Stimulated activated naive CD4-positive, alpha-beta T cell treated with Interleukin-2 at 50 U/mL for 16 hours (primary cell): ENCODE measurements around the gene SH3D21.

Experiments used
- DNase-seq: peaks from one replicate; lab custom pipeline; 2025; lab: John Stamatoyannopoulos, UW

The SH3D21 gene

DNA sequence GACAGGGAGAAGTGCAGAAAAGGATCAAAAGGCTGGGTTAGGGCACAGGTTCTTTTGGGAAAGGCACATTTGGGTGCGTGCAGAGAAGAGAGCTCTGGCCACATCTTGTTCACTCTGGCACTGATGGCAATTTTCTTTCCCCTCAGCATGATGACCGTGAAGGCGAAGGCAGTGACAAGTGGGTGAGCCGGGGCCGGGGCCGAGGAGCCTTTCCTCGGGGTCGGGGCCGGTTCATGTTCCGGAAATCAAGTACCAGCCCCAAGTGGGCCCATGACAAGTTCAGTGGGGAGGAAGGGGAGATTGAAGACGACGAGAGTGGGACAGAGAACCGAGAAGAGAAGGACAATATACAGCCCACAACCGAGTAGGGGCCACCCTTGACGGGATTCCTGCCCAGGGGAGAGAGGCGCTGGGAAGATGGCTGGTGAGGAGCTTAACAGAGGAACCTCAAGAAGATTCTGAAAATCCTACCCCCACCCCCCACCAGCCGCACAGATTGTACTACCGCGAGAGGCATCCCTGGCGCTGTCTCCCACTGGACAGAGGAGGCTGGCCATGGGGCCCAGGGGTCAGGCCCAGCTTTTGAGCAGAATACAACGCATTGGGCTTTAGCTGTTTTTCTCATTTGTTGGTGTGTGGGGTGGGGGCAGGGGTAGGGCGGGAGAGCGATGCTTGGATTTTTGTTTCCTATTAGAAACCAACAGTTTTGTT, 2.4 kb upstream of the SH3D21 start:
- DNase-seq, result no peak

DNA sequence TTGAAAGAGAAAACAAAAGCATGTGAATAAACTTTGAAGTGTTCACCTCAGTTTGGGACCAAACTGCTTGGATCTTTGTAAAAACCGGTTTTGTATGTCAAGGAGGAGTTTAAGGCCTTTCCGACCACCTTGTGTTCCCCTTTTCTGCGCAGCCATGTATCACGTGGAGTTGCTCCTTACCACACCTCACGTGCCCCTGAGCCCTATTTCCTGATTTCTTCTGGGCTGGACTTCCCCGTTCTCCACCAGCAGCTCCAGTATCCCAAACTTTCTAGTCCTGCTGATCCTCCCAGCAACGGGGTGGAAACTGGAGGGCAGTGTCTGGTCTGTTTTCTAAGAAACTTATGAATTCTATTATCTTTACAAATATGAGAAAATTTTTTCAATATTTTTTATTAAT, 1.6 kb upstream of the SH3D21 start:
- no peak for DNase-seq

DNA sequence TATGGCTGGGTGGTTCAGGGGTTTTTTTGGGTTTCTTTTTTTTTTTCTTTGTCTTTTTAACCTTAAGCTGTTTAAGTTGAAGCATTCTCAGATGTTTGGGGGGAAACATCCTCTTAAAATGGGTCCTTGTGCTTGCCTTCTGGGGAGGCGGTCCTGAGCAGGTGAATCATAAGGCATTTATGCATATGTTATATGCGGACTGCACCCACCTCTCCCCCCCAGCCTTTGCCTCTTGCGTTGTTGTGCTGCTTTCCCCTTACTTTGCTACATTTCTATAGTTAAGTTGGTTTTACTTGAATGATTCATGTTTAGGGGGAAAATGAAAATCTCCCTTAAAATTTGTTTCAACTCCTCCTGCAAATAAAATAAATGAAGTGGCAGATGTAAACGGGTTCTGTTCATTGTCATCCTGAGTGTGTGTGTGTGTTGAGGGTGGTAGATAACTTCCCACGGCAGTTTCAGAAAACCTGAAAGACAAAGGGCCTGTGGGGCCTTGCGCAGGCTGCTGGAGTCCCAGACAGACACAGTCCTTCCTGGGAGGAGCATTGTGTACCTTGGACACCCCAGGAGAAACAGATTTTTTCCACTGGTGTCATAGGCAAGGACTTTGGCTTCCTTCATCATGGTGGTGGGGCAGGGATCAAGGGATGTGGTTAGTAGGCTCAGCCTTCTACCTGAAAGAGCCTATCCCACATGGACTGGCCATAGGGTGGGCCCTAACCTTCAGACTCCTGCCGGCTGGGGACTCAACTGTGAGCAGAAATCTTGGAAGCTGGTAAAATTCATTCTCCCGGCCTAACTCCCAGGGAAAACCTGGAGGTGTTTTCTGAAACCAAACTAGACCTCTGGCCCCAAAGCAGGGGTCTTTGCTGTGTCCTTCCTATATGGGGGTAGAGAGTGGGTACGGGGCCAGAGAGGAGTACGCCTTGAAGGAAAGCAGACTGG, 926 bp upstream of the SH3D21 start:
- peak; percentile 51 for DNase-seq

DNA sequence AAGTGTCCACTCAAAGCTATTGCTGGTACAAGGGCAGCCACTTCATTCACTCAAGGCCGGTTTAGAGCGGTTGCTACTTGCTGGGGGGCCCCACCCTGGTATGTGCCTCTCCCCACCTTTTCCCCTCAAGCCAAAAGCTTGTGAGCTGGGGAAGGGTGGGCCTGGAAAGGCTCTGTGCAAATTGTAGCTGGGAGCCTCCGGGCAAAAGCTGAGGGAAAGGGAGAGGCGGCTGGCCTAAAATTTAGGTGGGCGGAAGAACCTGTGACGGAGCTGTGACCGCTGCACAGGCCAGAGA, 306 bp upstream of the SH3D21 start:
- no peak for DNase-seq

DNA sequence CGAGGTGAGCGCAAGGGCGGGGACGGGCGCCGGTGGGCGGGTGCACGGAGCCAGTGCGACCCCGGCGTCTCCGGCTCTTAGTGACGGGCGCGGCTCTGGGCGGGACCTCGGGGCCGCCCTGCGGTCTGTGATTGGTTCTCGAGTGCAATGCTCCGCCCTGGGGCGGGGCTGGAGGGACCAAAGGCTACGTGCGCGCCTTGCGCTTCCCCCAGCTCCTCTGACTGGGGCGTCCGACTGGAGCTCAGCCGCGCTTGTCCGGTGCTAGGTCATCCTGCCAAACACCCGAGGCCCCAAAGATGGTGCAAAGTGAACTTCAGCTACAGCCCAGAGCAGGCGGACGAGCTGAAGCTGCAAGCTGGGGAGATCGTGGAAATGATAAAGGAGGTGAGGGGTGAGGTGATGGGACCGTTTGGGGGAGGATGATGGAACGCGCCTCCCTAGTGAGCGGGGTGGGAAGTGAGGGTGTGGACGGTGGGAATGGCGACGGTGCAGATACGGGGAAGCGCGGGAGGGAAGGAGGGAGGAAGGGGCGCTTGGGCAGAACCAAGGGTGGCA, 811 bp downstream of the SH3D21 start:
- DNase-seq, result peak; percentile 87

DNA sequence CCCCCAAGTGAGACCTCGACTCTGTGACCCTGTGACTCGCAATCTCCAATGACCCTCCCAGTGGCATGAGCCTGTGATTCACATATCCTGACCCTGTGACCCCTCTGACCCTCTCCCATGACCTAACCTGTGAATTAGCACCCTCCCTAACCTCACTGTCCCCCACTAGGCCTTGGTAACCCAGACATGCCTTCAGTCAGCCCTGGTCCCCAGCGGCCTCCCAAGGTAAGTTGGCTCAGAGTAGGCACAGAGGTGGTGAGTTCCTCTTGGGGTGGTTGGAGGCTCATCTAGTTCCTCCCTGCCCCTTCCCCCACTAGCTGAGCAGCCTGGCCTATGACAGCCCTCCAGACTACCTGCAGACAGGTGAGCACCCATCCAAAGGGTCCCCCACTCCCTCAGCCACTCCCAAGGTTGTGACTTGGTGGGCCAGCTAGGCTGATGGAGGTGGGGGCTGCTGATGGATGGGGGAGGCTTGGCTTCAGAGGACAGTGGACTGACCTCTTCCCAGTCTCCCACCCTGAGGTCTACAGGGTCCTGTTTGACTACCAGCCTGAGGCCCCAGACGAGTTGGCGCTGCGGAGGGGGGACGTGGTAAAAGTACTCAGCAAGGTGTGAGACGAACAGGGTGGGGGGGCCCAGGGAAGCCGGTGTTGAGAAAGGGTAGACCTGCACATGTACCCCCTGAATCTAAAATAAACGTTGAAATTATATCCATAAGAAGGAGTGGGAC, 1.6 kb downstream of the SH3D21 start:
- DNase-seq, result no peak

DNA sequence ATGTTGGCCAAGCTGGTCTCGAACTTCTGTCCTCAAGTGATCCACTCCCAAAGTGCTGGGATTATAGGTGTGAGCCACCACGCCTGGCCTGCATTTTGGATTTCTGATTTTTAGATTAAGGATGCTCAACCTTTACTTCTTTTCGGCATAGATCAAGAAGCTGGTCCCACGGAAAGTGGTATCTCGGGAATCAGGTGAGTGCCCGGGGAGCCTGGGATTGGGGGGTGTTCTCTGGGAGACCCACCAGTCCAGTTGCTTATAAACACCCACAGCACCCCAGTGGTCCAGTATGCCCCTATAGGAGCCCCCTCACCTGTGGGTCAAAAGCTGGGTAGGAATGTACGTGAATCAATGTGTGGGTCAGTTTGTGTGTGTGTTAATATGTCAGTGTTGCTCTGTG, 3.2 kb downstream of the SH3D21 start:
- no peak for DNase-seq

DNA sequence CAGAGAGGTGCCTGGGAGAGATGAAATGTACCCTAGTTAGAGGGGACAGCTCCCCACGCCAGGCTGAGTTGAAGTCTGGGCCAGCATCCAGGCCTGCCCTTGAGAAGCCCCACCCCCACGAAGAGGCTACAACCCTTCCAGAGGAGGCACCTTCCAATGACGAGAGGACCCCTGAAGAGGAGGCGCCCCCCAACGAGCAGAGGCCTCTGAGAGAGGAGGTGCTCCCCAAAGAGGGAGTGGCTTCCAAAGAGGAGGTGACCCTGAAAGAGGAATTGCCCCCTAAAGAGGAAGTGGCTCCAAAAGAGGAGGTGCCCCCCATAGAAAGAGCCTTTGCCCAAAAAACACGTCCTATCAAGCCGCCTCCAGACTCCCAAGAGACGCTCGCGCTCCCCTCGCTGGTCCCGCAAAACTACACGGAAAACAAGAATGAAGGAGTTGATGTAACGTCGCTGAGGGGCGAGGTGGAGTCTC, 14.2 kb downstream of the SH3D21 start:
- no peak for DNase-seq

DNA sequence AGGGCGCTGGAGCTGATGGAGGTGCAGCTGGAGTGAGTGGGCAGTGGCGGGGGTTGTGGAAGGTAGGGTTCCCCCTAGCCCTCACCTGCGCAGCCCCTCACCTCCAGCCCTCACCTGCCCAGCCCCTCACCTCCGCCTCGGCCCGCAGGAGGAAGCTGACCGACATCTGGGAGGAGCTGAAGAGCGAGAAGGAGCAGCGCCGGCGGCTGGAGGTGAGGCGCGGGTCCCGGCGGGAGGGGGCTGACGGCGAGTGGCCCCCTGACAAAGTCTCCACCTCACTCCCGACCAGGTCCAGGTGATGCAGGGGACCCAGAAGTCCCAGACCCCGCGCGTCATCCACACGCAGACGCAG, 14.6 kb downstream of the SH3D21 start:
- no peak for DNase-seq

DNA sequence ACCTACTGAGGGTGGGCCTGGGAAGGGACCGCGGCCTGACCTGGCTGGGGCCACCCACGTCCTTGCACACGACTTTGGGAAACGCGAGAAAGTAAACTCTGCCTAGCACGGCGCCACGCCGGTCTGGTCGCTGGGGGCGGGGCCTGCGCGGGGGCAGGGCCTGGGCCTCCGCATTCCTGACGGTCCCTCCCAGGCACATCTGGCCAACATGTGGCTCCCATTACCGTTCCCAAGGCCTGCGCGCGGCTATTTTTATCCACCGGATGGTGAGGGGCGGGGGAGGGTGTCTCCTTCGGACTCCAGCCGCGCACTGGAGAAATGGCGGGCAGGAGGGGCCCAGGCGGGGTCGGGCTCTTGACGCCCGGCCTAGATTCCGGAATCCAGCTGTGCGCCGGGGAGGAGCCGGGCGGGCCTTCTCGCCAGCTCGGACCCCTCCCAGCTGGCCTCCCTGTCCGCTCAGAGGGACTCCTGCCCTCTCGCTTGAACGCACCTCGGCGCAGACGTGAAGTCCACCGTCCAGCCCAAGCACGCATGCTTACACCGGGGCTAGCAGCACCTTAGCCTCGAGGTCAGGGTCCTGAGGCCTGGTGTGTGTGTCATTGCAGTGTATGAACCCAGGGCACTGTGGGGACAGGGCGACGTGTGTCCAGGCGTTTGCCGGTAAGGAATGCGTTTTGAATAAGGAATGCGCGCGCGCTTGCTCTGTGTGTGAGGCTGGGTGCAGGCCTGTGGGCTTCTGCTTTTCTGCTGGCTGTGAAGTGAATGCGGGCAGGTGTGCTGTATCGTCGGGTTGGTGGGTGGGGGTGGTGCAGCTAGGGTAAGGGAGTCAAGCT, 15.2 kb downstream of the SH3D21 start:
- peak; percentile 18 for DNase-seq

DNA sequence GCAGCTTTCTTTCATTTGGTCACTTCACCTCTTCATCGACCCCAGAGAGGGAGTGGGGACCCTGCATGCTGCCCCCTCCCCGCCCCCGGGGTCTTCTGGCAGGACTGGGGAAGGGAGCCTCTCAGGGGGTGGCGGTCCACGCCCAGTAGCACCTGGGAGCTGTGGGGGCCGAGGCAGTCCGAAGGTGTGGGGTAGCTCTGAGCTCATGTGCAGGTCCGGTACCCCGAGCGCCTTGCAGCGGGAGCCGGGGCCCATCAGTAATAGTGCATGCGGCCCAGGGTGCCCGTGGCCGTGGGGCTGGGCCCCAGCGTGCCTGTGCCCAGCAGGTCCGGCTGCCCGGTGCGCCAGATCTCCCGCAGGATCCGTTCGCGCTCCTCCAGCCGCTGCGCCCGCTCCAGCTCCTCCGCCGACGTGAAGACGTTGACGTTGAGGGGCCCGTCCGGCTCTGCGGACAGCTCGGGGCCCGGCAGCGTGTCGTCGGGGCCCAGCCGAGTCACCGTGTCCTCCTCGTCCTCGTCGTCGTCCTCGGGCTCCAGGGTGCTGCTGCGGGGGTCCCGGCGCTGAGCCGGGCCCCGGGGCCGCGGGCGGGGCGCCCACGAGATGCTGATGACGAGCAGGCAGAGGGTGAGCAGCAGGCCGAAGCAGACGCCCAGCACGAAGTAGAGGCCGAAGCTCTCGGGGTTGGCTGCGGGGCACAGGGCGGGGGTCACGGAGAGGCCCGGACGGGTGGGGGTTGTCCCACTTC, 16.0 kb downstream of the SH3D21 start:
- no peak for DNase-seq

DNA sequence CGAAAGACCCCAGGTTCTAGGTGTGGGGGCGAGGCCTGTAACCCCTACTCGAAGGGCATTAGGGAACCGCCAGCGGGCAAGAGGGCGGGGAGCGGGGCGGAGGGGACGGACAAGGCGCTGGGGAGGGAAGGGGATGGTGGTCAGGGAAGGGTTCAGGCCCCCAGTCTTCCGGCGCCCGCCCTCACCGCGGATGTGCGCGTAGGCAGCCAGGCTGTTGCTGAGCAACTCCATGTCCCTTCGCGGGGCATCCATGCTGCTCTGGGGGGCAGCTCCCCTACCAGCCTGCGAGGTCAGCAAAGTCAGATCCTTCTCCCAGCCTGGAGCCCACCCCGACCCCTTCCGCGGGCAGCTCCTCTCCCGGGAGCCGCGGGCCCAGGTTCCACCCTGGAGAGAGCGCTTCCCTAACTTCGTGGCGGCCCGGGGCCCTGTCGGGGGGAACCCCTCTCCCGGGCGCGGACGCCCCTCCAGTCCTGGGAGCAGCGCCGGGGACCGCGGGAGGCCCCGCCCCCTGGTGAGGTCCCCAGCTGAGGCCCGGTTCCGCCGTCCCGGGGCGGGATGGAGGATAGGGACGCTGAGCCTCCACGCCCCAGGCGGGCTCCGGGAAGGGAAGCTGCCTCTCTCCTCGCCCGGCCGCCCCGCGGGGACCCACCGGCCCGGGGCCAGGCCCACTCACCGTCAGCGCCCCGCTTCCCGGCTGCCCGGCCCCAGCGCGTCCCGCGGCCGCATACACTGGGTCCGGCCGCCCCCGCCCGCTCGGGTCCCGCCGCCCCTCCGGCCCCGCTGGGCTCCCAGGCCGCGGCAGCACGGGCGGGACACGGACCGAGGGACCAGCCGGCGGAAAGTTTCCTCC, 16.8 kb downstream of the SH3D21 start:
- DNase-seq, result peak; percentile 34

DNA sequence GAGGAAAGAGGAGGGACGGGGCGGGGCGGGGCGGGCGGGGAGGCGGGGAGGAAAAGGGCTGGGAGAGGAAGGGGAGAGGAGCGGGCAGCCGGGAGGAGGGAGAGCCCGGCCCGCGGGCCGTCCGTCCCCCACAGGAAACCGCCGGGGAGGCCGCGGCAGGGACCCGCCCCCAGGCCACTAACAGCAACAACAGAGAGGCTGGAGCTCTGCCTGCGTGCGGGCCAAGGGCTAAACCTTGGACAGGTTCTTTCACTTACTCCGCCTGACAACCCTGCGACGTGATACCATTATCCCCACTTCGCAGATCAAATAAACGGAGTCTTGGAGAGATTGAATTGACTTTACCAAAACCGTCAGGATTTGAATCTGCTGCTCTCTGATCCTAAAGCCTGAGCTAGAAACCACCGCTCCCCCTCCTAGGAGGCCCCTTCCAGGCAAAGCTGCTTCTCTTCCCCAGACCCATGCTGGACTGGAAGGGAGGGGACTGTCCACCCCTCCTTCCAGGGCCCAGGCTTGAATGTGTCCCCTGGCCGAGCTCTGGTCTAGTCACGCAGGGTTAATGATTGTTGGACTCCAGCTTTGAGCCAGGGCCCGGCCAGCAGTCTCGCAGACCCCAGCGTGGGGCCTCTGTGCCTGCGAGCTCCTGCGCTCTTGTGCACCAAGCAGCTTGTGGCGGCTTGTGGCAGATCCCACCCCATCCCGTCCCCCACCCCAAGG, 17.6 kb downstream of the SH3D21 start, which contains the start of gene EVA1B:
TSS of gene EVA1B (minus strand) at position 10 of the 717 bp plus-strand sequence. CDS start 608 bp downstream, outside the sequence.
- peak; percentile 27 for DNase-seq

DNA sequence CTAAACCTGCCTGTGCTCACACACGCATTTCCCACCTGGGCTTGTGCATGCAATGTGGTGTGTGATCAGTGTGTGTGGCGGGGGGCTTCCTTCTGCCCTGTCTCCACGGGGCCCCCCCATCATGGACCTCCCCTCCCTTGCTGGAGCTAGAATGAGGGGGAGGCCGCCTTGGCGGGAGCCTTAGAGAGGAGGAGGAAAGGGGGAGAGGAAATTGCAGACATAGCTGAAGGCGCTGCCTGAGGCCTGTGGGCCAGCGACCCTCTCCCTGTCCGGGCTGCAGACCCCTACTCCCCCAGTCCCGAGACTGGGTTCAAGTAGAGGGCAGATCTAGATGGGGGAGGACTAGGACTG, 18.2 kb downstream of the SH3D21 start:
- no peak for DNase-seq

DNA sequence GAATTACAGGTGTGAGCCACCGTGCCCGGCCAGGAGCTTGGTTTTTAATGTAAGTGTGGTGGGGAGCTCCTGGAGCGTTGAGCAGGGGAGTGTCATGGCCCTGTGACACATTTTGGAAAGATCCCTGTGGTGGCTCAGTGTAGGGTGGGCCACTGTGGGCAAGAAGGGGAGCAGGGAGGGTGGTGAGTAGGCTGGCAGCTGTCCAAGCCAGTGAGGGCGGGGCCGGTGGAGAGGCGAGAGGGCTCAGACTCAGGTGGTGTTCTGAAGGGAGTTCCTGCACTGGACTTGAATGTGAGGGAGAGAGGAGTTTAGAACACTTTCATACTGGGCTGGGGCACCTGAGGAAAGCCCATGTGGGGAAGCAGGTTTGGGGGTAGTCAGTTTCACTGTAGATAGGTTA, 20.3 kb downstream of the SH3D21 start:
- no peak for DNase-seq

DNA sequence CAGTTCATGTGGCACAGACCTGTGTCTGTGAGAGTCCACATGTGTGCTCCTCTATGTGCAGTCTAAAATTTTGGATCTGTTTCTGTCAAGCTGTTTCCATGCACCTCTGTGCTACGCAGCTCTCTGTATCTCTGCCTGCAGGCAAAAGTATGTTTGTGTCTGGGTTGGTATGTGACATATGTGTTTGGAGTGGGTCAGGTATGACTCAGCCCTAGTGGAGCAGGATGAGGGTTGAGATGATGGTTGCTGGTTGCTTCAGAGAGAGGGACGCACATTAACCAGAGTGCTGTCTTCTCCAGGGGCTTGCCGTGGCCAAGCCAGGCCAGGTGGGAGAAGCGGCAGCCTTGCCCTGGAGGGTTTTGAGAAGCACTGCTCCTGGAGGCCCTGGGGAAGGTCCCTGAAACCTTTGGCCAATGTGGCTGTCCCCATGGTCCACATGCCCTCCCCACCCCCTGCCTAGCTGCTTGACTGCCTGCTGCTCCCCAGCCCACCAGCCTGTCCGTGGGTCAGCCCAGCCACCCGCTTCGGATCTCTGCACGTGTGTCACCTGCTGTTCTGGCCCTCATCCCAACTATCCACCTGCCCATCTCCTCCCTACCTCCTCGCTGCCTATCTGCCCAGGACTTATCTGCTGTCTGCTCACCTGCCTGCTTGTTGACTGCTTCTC, 21.4 kb downstream of the SH3D21 start:
- no peak for DNase-seq

DNA sequence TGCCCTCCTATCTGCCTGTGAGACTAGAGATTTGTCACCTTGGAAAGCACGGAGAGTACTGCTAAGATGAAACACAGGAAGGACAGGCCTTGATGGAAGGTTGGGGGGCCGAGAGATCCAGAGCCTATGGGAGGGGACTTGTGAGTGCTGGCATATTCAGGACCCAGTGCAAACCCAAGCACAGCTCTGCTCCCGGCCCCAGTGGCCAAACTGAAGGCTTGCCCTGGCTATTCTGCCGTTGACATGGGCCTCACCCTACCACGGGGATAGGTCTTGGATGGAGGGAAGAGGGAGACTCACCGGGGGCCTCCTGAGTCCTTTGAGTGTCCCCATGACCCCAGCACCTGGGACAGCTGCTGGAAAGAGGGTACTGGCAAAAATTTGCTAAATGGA, 21.9 kb downstream of the SH3D21 start:
- no peak for DNase-seq

DNA sequence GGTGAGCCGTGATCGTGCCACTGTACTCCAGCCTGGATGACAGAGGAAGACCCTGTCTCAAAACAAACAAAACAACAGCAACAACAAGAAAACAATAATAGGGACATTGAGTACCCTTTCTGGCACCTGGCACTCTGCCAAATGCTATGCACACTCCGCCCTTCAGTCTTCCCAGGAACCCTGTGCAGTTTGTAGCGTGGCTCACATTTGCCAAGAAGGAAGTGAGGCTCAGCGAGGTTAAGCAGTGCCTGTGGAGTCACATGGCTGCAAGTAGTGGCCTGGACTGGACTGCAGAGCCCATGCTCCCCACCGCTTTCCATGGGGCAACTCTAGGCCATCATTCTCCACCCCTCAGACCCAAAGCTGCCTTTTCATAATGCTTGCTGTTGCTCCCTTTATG, 22.5 kb downstream of the SH3D21 start:
- DNase-seq, result no peak

DNA sequence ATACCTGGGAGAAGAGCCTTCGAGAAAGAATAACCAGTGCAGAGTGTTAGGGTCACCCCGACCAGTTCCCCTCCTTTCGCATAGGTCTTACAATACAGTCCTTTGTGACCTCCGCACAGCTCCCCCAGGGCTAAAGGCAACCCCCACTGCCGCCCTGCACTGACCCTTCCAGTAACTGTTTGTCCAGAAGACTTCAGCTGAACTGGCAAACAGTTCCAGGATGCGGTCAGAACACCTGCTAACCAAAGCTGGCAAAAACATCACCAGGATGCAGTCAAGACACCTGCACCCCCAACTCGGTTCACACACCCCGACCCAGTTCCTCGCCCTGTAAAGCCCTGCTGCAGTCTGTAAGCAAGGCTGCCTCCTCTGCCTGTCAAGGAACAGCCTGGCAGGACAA, 23.6 kb downstream of the SH3D21 start:
- no peak for DNase-seq
